WERI-Rb-1 (cell line): ENCODE data around the gene LYPD6B.

Source experiments
- DNase-seq: peaks from one replicate; pipeline ENCODE4 v3.0.0-alpha.2; 2020
- H3K27ac ChIP-seq: fragments of 250-450 bp; sonication (Bioruptor Pico); 2 replicates; pipeline ENCODE4 v1.5.1; 2020; ENCODE audit warnings: mild to moderate bottlenecking, moderate library complexity
- H3K27me3 ChIP-seq: fragments of 250-450 bp; sonication (Bioruptor Pico); 2 replicates; pipeline ENCODE4 v1.5.1; 2021; ENCODE audit warnings: mild to moderate bottlenecking, low read depth, moderate library complexity; ENCODE audit not compliant: insufficient read depth, severe bottlenecking
- H3K36me3 ChIP-seq: fragments of 250-450 bp; sonication (Bioruptor Pico); 2 replicates; pipeline ENCODE4 v1.5.1; 2020; ENCODE audit warnings: mild to moderate bottlenecking, moderate library complexity
- H3K4me3 ChIP-seq: 2 replicates; pipeline ENCODE4 v1.5.1; 2011; ENCODE audit warnings: low read depth, mild to moderate bottlenecking, control low read depth, low read length
- H3K9me3 ChIP-seq: fragments of 250-450 bp; sonication (Bioruptor Pico); 2 replicates; pipeline ENCODE4 v1.5.1; 2021; ENCODE audit warnings: mild to moderate bottlenecking, moderate library complexity; ENCODE audit not compliant: severe bottlenecking
- TF ChIP-seq, protein P1 (sequence below): IDR thresholded peaks from 2 replicates; pipeline ENCODE4 v1.5.1; 2011; ENCODE audit warnings: low read depth, mild to moderate bottlenecking, control low read depth, inconsistent platforms, low read length

LYPD6B gene, protein sequence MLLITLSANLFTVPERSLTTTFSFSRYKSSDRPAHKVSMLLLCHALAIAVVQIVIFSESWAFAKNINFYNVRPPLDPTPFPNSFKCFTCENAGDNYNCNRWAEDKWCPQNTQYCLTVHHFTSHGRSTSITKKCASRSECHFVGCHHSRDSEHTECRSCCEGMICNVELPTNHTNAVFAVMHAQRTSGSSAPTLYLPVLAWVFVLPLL

DNA sequence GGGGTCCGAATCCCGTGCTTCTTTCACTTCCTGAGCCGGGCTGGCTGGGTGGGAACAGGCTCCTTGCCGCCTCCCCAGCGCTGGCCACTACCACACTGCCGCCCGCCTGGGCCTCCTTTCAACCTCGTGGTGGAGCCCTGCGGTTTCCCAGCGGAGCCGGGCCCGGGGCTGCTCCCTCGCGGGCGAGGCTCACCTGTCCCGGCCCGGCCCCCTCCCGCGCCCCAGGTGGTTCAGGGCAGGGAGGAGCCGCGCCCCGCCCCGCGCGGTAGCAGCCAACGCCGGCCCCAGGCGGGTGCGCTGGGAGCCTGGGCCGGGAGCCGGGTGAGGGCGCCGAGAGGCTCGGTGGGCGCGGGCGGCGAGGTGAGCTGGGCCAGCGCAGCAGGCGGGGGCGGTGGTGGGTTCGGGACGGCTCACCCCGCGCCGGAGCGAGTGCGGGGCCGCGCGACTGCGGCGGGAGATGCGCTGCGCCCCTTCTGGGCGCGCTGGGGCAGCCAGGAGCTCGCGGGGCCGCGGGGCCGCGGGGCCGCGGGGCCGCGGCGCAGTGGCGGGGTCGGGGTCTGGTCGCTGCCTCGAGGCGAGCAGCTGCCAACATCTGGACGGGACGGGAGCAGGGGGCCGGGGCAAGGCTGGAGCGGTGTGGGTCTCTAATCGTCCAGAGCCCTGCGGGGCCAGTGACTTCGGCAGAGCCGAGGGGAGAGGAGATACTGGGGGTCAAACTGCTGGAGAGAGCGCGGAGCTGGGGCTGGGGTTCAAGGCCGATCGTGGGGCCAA, at the start of gene LYPD6B:
Gene LYPD6B, plus strand, starts transcription at position 258 of the 771 bp plus-strand sequence. CDS start 92,250 bp downstream, outside the sequence.
- no peak within 1 kb of the TSS for H3K27ac ChIP-seq
- no peaks in the 10 kb centered on the region for H3K9me3 ChIP-seq
- H3K27me3 ChIP-seq, result peaks cover 45% of the 10 kb centered on the region
- TF ChIP-seq, protein P1, sequence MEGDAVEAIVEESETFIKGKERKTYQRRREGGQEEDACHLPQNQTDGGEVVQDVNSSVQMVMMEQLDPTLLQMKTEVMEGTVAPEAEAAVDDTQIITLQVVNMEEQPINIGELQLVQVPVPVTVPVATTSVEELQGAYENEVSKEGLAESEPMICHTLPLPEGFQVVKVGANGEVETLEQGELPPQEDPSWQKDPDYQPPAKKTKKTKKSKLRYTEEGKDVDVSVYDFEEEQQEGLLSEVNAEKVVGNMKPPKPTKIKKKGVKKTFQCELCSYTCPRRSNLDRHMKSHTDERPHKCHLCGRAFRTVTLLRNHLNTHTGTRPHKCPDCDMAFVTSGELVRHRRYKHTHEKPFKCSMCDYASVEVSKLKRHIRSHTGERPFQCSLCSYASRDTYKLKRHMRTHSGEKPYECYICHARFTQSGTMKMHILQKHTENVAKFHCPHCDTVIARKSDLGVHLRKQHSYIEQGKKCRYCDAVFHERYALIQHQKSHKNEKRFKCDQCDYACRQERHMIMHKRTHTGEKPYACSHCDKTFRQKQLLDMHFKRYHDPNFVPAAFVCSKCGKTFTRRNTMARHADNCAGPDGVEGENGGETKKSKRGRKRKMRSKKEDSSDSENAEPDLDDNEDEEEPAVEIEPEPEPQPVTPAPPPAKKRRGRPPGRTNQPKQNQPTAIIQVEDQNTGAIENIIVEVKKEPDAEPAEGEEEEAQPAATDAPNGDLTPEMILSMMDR, result peak; percentile 22; the same call in 1 of the 2 replicates
- peak within 1 kb of the TSS; percentile 22; the same call in 1 of the 2 replicates for H3K4me3 ChIP-seq
- DNase-seq, result peak; percentile 19
- H3K36me3 ChIP-seq, result no peaks in the 10 kb centered on the region

DNA sequence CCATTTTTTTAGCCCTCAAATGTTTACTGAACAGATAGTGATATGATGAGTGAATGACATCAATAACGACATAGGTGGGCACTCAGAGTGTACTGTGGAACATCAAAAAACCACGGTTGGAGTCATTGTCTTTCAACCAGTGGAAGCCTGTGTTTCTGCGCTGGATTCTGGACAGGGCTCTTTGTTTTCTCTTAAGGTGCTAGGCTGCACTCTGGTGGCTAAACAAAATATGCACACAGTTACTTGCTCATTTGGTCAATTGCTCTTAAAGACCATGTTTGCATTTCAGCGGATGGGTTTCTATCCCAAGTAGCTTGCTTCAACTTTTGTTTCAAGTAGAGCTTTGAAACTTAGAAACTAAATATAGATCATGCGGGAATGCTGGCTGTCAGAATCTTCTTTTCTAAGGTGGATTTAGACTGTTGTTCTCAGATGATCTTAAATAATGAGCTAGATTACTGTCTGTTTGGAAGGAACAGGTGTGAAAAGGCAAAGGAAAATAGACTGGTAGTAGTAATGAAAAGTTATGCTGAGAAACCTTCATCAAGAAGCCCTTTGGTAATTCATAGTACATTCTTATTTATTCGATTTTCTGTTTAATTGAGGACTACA, 48.5 kb upstream of the LYPD6B start:
- no peak overlapping the region for H3K4me3 ChIP-seq
- H3K36me3 ChIP-seq, result no peaks in the 10 kb centered on the region

DNA sequence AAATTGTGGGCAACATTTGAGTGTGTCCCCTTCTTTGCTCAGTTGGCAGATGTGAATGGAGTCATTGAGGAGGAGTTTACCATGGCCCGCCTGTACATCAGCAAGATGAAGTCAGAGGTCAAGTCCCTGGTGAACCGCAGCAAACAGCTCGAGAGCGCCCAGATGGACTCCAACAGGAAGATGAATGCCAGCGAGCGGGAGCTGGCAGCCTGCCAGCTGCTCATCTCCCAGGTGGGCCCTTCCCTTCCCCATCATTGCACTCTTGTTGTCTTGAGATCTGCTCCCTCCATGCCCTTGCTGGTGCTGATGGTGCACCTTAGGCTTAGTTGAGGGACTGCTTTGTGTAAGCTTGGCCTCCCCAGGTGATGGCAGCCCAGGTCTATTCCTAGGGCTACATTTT, 47.5 kb upstream of the LYPD6B start:
- Histone ChIP-seq H3K36me3 (no peaks in the 10 kb centered on the region), H3K27me3 (peaks cover 4% of the 10 kb centered on the region), H3K27ac (no peak overlapping the region), H3K4me3 (no peak overlapping the region), H3K9me3 (no peaks in the 10 kb centered on the region)
- TF ChIP-seq, protein P1, result no peak
- no peak for DNase-seq

More for the DNA sequence above, 48.5 kb upstream of the LYPD6B start:
- DNase-seq, result peak; percentile 66
- Histone ChIP-seq H3K27me3 (peaks cover 4% of the 10 kb centered on the region), H3K27ac (no peak overlapping the region), H3K9me3 (no peaks in the 10 kb centered on the region)
- TF ChIP-seq, protein P1, result peak; percentile 71

DNA sequence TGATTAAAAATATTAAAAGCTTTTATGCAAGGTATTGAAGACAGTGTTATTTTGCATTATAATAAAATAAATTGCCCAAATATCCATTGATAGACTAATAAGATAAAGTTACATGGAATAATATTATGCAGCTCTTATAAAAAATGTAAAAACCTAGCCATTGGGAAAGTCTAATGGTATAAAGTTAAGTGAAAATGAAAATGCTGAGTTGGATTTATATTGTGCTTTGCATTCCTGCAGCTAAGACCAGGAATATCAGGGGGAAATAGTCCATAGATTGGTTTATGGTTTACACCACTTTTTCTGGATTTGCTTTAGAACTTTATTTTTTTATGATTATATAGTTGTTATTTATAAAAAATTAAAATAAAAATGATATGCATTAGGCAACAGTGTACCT, 46.1 kb upstream of the LYPD6B start:
- Histone ChIP-seq H3K36me3 (no peaks in the 10 kb centered on the region), H3K27ac (no peak overlapping the region), H3K9me3 (no peaks in the 10 kb centered on the region), H3K27me3 (peaks cover 9% of the 10 kb centered on the region), H3K4me3 (no peak overlapping the region)
- DNase-seq, result no peak
- TF ChIP-seq, protein P1, result no peak

DNA sequence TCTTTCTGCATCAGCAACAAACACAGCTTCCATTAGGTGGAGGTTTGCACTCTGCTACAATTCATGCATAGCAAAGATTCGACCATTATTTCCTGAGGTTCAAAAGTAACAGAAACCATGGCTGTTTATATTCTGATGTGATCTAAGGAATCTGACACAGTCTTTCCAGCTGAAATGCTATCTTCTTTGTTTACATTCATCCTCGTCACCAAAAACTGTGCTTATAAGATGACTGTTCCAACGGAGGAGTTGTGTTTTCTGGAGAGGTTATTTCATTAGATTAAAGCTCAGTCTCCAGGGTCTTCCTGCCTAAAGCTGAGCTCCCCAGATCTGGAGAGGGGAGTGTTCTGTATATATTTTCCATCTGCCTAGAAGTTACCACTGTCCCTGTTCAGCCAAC, 45.1 kb upstream of the LYPD6B start:
- Histone ChIP-seq H3K4me3 (no peak overlapping the region), H3K27ac (no peak overlapping the region), H3K27me3 (peaks cover 11% of the 10 kb centered on the region), H3K36me3 (no peaks in the 10 kb centered on the region), H3K9me3 (no peaks in the 10 kb centered on the region)
- TF ChIP-seq, protein P1, result no peak
- no peak for DNase-seq
